ENCODE measurements around the gene ADM5. TPM values are rescaled to one million over a fixed set of nuclear protein-coding genes. Genes with fewer than 3 reads are reported as not detected.

ADM5 gene
- polyA plus RNA-seq, 1 of the 3 experiments (the other 2 are of a cell fraction), result 1.3 TPM

DNA sequence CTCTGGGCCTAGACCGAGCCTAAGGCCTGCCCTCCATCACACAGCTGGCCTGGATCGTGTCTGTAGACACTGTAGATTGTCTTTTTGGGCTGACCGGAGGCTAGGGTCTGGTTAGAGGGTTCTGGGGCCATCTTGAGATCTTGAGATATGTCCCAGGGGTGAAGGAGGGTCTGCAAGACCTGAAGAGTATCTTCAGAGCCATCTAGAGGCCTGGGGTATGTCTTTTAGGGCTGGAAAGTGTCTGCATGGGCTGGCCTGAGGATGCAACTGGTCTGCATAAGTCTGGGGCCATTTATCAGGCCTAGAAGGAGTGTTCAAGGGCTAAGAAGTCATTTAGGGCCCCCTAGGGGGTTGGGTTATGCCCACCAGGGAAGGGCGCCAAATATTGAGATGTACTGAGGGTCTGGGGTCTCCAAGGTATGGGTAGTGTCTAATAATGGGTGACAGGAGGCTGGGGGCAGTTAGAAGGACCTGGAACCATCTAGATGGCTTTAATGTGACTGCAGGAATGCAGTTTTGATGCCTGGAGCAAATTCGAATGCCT lies 46.8 kb upstream of the ADM5 start:
- peaks cover 9% of the 10 kb centered on the region for H3F3A ChIP-seq (replicated peaks; ENCODE audit: insufficient read depth)
- H3K9ac ChIP-seq, result peak overlapping the region; percentile 100
- H3K27ac ChIP-seq (ENCODE audit: low read depth in 2 of 2, low read length in 1 of 2), result peak overlapping the region; percentile 86 to 92
- DNase-seq, result peak; percentile 65
- H3K4me1 ChIP-seq (ENCODE audit: control insufficient read depth in 1 of 2, insufficient read depth in 2 of 2, low read depth in 1 of 2, low read length in 1 of 2), result peaks cover 14 to 32% of the 10 kb centered on the region in 2 experiments
- H3K27me3 ChIP-seq (ENCODE audit: insufficient read depth), result no peaks in the 10 kb centered on the region
- H3K36me3 ChIP-seq (replicated peaks in 1 of 2; ENCODE audit: control insufficient read depth in 1 of 2, insufficient read depth in 2 of 2, low read length in 1 of 2), result peaks cover 14 to 27% of the 10 kb centered on the region in 2 experiments
- no peaks in the 10 kb centered on the region for H3K9me2 ChIP-seq
- peaks cover 76% of the 10 kb centered on the region for H3K79me2 ChIP-seq (ENCODE audit: insufficient read depth)
- no peaks in the 10 kb centered on the region for H3K9me3 ChIP-seq
- H4K20me1 ChIP-seq (ENCODE audit: insufficient read depth), result peaks cover 16% of the 10 kb centered on the region
- no peak for TF ChIP-seq JUND (IDR thresholded peaks at IDR 0.05)
- peak; percentile 44; the same call in 1 of the 2 replicates for TF ChIP-seq GATA2 (CRISPR knock-in tag; IDR thresholded peaks at IDR 0.05)
- peak in 1 of 2 experiments; percentile 3; a peak in 1 of 4 replicates for TF ChIP-seq EP300 (IDR thresholded peaks at IDR 0.05; ENCODE audit: borderline replicate concordance in 1 of 2, low read depth in 1 of 2, low read length in 1 of 2)
- WGBS (ENCODE audit: low lambda C conversion rate), result 0% methylated on average over 2 of the region's 5 CpGs
- peak overlapping the region; percentile 65; the same call in 1 of the 2 replicates for H2AFZ ChIP-seq (ENCODE audit: low read depth)
- CTCF ChIA-PET, result interaction anchor here (0.7 to 5.2 kb wide), 6 partner anchors 11 to 73 kb away, joined by 3 to 31 read pairs (median 5); partner anchors contain the start of gene PRMT1
- H3K4me2 ChIP-seq, result peak overlapping the region; percentile 100
- H3K4me3 ChIP-seq (ENCODE audit: low read depth in 2 of 2, low read length in 1 of 2), result peak overlapping the region; percentile 100
- POLR2A ChIA-PET, result interaction anchor here (0.6 to 1.7 kb wide), 5 partner anchors 16 to 235 kb away, joined by 3 to 5 read pairs (median 3); partner anchors contain the start of genes AKT1S1, RPS11 and TBC1D17

DNA sequence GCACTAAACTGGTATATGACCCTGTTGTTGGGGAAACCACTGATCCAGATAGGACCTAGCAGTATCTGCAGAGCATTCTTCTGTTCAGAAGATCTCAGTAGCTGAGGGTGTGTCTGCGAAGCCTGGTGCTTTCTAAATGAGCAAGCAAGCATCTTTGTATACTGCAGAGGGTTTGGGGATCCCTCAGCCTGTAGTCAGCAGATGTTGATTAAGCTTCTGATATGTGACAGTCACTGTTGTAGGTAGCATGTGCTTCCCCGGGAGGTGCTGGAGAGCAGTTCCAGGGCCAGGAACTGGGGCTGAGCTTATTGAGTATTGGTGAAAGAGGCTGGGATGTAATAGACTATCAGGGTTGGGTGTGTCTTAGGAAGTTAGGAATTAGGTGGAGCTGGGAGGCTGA lies 45.9 kb upstream of the ADM5 start:
- peaks cover 16% of the 10 kb centered on the region for H4K20me1 ChIP-seq (ENCODE audit: insufficient read depth)
- peaks cover 83% of the 10 kb centered on the region for H3K79me2 ChIP-seq (ENCODE audit: insufficient read depth)
- peak overlapping the region; percentile 100; a peak in 3 of 4 replicates for H3K4me3 ChIP-seq (ENCODE audit: low read depth in 2 of 2, low read length in 1 of 2)
- peaks cover 8 to 30% of the 10 kb centered on the region in 2 experiments for H3K4me1 ChIP-seq (ENCODE audit: control insufficient read depth in 1 of 2, insufficient read depth in 2 of 2, low read depth in 1 of 2, low read length in 1 of 2)
- no peaks in the 10 kb centered on the region for H3K9me3 ChIP-seq
- whole genome bisulfite sequencing (ENCODE audit: low lambda C conversion rate), result 63% methylated on average over 2 of the region's 2 CpGs
- H3F3A ChIP-seq (replicated peaks; ENCODE audit: insufficient read depth), result peaks cover 9% of the 10 kb centered on the region
- peak overlapping the region; percentile 100; the same call in 1 of the 2 replicates for H3K9ac ChIP-seq
- TF ChIP-seq NFIC (IDR thresholded peaks at IDR 0.05; ENCODE audit: borderline replicate concordance) (no peak), TEAD4 (IDR thresholded peaks at IDR 0.05; ENCODE audit: borderline replicate concordance, insufficient read depth) (no peak), FOXM1 (IDR thresholded peaks at IDR 0.05; ENCODE audit: low read depth) (no peak), FOSL2 (IDR thresholded peaks at IDR 0.05; ENCODE audit: borderline replicate concordance, low read depth) (no peak), SIN3A (IDR thresholded peaks at IDR 0.05; ENCODE audit: borderline replicate concordance, low read depth, low read length) (no peak), EZH2phosphoT487 (IDR thresholded peaks at IDR 0.05; ENCODE audit: borderline replicate concordance, low read depth) (no peak), TAF1 (IDR thresholded peaks at IDR 0.05; ENCODE audit: borderline replicate concordance, low read depth, low read length) (no peak), EP300 (IDR thresholded peaks at IDR 0.05; ENCODE audit: borderline replicate concordance in 1 of 2, low read depth in 1 of 2, low read length in 1 of 2) (no peak), RXRA (IDR thresholded peaks at IDR 0.05; ENCODE audit: borderline replicate concordance, low read depth) (no peak), FOXJ3 (CRISPR knock-in tag; IDR thresholded peaks at IDR 0.05) (no peak)
- TF ChIP-seq, protein P1, sequence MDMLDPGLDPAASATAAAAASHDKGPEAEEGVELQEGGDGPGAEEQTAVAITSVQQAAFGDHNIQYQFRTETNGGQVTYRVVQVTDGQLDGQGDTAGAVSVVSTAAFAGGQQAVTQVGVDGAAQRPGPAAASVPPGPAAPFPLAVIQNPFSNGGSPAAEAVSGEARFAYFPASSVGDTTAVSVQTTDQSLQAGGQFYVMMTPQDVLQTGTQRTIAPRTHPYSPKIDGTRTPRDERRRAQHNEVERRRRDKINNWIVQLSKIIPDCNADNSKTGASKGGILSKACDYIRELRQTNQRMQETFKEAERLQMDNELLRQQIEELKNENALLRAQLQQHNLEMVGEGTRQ (IDR thresholded peaks at IDR 0.05; ENCODE audit: borderline replicate concordance, low read depth, low read length), result no peak
- TF ChIP-seq, protein P2, sequence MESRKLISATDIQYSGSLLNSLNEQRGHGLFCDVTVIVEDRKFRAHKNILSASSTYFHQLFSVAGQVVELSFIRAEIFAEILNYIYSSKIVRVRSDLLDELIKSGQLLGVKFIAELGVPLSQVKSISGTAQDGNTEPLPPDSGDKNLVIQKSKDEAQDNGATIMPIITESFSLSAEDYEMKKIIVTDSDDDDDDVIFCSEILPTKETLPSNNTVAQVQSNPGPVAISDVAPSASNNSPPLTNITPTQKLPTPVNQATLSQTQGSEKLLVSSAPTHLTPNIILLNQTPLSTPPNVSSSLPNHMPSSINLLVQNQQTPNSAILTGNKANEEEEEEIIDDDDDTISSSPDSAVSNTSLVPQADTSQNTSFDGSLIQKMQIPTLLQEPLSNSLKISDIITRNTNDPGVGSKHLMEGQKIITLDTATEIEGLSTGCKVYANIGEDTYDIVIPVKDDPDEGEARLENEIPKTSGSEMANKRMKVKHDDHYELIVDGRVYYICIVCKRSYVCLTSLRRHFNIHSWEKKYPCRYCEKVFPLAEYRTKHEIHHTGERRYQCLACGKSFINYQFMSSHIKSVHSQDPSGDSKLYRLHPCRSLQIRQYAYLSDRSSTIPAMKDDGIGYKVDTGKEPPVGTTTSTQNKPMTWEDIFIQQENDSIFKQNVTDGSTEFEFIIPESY (IDR thresholded peaks at IDR 0.05; ENCODE audit: borderline replicate concordance, low read depth), result no peak
- TF ChIP-seq, protein P3, sequence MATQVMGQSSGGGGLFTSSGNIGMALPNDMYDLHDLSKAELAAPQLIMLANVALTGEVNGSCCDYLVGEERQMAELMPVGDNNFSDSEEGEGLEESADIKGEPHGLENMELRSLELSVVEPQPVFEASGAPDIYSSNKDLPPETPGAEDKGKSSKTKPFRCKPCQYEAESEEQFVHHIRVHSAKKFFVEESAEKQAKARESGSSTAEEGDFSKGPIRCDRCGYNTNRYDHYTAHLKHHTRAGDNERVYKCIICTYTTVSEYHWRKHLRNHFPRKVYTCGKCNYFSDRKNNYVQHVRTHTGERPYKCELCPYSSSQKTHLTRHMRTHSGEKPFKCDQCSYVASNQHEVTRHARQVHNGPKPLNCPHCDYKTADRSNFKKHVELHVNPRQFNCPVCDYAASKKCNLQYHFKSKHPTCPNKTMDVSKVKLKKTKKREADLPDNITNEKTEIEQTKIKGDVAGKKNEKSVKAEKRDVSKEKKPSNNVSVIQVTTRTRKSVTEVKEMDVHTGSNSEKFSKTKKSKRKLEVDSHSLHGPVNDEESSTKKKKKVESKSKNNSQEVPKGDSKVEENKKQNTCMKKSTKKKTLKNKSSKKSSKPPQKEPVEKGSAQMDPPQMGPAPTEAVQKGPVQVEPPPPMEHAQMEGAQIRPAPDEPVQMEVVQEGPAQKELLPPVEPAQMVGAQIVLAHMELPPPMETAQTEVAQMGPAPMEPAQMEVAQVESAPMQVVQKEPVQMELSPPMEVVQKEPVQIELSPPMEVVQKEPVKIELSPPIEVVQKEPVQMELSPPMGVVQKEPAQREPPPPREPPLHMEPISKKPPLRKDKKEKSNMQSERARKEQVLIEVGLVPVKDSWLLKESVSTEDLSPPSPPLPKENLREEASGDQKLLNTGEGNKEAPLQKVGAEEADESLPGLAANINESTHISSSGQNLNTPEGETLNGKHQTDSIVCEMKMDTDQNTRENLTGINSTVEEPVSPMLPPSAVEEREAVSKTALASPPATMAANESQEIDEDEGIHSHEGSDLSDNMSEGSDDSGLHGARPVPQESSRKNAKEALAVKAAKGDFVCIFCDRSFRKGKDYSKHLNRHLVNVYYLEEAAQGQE (IDR thresholded peaks at IDR 0.05; ENCODE audit: low read depth, low read length), result no peak
- TF ChIP-seq, protein P4, sequence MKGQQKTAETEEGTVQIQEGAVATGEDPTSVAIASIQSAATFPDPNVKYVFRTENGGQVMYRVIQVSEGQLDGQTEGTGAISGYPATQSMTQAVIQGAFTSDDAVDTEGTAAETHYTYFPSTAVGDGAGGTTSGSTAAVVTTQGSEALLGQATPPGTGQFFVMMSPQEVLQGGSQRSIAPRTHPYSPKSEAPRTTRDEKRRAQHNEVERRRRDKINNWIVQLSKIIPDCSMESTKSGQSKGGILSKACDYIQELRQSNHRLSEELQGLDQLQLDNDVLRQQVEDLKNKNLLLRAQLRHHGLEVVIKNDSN (IDR thresholded peaks at IDR 0.05; ENCODE audit: borderline replicate concordance, low read depth), result no peak
- H2AFZ ChIP-seq (ENCODE audit: low read depth), result no peak overlapping the region
- peaks cover 20 to 27% of the 10 kb centered on the region in 2 experiments for H3K36me3 ChIP-seq (replicated peaks in 1 of 2; ENCODE audit: control insufficient read depth in 1 of 2, insufficient read depth in 2 of 2, low read length in 1 of 2)
- H3K9me2 ChIP-seq, result no peaks in the 10 kb centered on the region
- POLR2A ChIA-PET, result interaction anchor here (0.6 to 1.4 kb wide), 2 partner anchors 21 to 106 kb away, joined by 4 to 5 read pairs; no protein-coding TSS in a partner anchor
- CTCF ChIA-PET, result interaction anchor here (0.7 to 5.2 kb wide), 6 partner anchors 12 to 73 kb away, joined by 3 to 31 read pairs (median 6); partner anchors contain the start of gene PRMT1
- H3K4me2 ChIP-seq, result peak overlapping the region; percentile 100
- H3K27ac ChIP-seq (ENCODE audit: low read depth in 2 of 2, low read length in 1 of 2), result no peak overlapping the region; a peak in 1 of 4 replicates
- H3K27me3 ChIP-seq (ENCODE audit: insufficient read depth), result no peaks in the 10 kb centered on the region
- DNase-seq, result no peak
